HCT116 (cell line): ENCODE results near the gene PDIA3. TPM values are rescaled to one million over a fixed set of nuclear protein-coding genes. Genes with fewer than 3 reads are reported as not detected.

Source experiments
- ATAC-seq: fragments of 200-7000 bp; cut with Tn5 transposase; 2 replicates; pipeline ENCODE4 v1.9.1; 2020; ENCODE audit warnings: mild to moderate bottlenecking, moderate library complexity
- BruUV-seq: library from RNA; stranded (reverse); fragments of 400-500 nt; replicated peaks from 2 replicates; lab custom pipeline; 2021; lab: Mats Ljungman, UMichigan
- CTCF ChIA-PET: fragments of 300-600 bp; sonication (Branson Sonifier 250); formaldehyde crosslinking; loops from one replicate; lab custom pipeline; 2021; ENCODE audit warnings: antibody characterized with exemption; lab: Charles Lee
- POLR2A ChIA-PET: fragments of 300-600, 350-600 bp; sonication (Branson Sonifier 250); formaldehyde crosslinking; loops from one replicate; lab custom pipeline; 2021; ENCODE audit warnings: antibody characterized with exemption; lab: Charles Lee
- RAD21 ChIA-PET, 2 experiments: fragments of 300-600 bp; sonication (Branson Sonifier 250); formaldehyde crosslinking; loops; one replicate each; lab custom pipeline; 2023; ENCODE audit warnings: low total read pairs in 2 of 2; ENCODE audit not compliant: uncharacterized antibody in 2 of 2, unreplicated experiment in 2 of 2, low non-redundant PET in 1 of 2; lab: Charles Lee
- DNase-seq: peaks from one replicate; pipeline ENCODE4 v3.0.0-alpha.2; 2010; ENCODE audit warnings: low read depth, low spot score
- H2AFZ ChIP-seq: fragments of 200-600 bp; shearing (Covaris generic), sonication (generic); 2 replicates; pipeline ENCODE4 v1.6.1; 2017; ENCODE audit warnings: low read depth, mixed run types, mixed read lengths, antibody characterized with exemption, low read length; ENCODE audit not compliant: poor library complexity, severe bottlenecking
- H3K27ac ChIP-seq: 2 replicates; pipeline ENCODE4 v1.5.1; 2012; ENCODE audit warnings: low read depth, low read length
- H3K27me3 ChIP-seq: fragments of 200-600 bp; sonication (generic); 2 replicates; pipeline ENCODE4 v1.6.1; 2016; ENCODE audit warnings: mixed run types, low read length, mixed read lengths; ENCODE audit not compliant: insufficient read depth
- H3K36me3 ChIP-seq, 2 experiments: fragments of 200-500 bp in 1 of 2; fragments of 200-600 bp in 1 of 2; sonication (Bioruptor generic) in 1 of 2; sonication (generic) in 1 of 2; 2 replicates each; pipeline versions ENCODE4 v1.5.1 to v1.6.1; 2014 to 2016; ENCODE audit warnings: low read length in 2 of 2, inconsistent platforms in 1 of 2, mixed read lengths in 1 of 2, mixed run types in 1 of 2; ENCODE audit not compliant: insufficient read depth in 2 of 2, control insufficient read depth in 1 of 2
- H3K4me1 ChIP-seq, 2 experiments: fragments of 200-600 bp in 1 of 2; sonication (generic) in 1 of 2; 2 replicates each; pipeline versions ENCODE4 v1.5.1 to v1.6.1; 2012 to 2017; ENCODE audit warnings: low read length in 2 of 2, inconsistent platforms in 1 of 2, mild to moderate bottlenecking in 1 of 2, mixed read lengths in 1 of 2, mixed run types in 1 of 2, moderate library complexity in 1 of 2; ENCODE audit not compliant: insufficient read depth in 2 of 2, control insufficient read depth in 1 of 2
- H3K4me2 ChIP-seq: fragments of 200-600 bp; sonication (generic); 2 replicates; pipeline ENCODE4 v1.6.1; 2017; ENCODE audit warnings: mixed run types, low read length, mixed read lengths
- H3K4me3 ChIP-seq, 2 experiments: fragments of 200-600 bp in 1 of 2; sonication (generic) in 1 of 2; replicated peaks in 1 of 2; 2 replicates each; pipeline ENCODE4 v1.5.1; 2011 to 2016; ENCODE audit warnings: low read length in 2 of 2, control low read depth in 1 of 2, low read depth in 1 of 2, mild to moderate bottlenecking in 1 of 2, mixed read lengths in 1 of 2, mixed run types in 1 of 2
- H3K79me2 ChIP-seq: fragments of 200-600 bp; sonication (generic); 2 replicates; pipeline ENCODE4 v1.6.1; 2017; ENCODE audit warnings: mild to moderate bottlenecking, mixed run types, low read length, moderate library complexity, mixed read lengths; ENCODE audit not compliant: insufficient read depth
- H3K9ac ChIP-seq: fragments of 200-600 bp; sonication (generic); 2 replicates; pipeline ENCODE4 v1.6.1; 2016; ENCODE audit warnings: low read length, mixed read lengths
- H3K9me2 ChIP-seq: fragments of 200-600 bp; sonication (generic), shearing (Covaris generic); 2 replicates; pipeline ENCODE4 v1.6.1; 2017; ENCODE audit warnings: mixed run types, mild to moderate bottlenecking, moderate library complexity; ENCODE audit not compliant: insufficient read depth
- H3K9me3 ChIP-seq, 2 experiments: fragments of 200-500 bp in 1 of 2; fragments of 200-600 bp in 1 of 2; sonication (Bioruptor generic) in 1 of 2; sonication (generic) in 1 of 2; 2 replicates each; pipeline ENCODE4 v1.6.1; 2014 to 2017; ENCODE audit warnings: low read length in 2 of 2, mixed read lengths in 2 of 2, inconsistent platforms in 1 of 2, low read depth in 1 of 2, mild to moderate bottlenecking in 1 of 2, mixed run types in 1 of 2, moderate library complexity in 1 of 2; ENCODE audit not compliant: control insufficient read depth in 1 of 2, insufficient read depth in 1 of 2
- H4K20me1 ChIP-seq: fragments of 200-600 bp; sonication (generic), shearing (Covaris generic); 2 replicates; pipeline ENCODE4 v1.6.1; 2017; ENCODE audit warnings: mixed run types, mild to moderate bottlenecking, moderate library complexity; ENCODE audit not compliant: insufficient read depth
- CBX3 ChIP-seq: IDR thresholded peaks from 2 replicates; pipeline ENCODE4 v1.6.1; 2012; ENCODE audit warnings: low read depth
- CEBPB ChIP-seq: IDR thresholded peaks from 2 replicates; pipeline ENCODE4 v1.6.1; 2012; ENCODE audit warnings: low read depth
- EGR1 ChIP-seq: IDR thresholded peaks from 2 replicates; pipeline ENCODE4 v1.6.1; 2012; ENCODE audit warnings: low read depth
- EZH2 ChIP-seq: fragments of 200-600 bp; sonication (generic); IDR thresholded peaks from 2 replicates; pipeline ENCODE4 v1.6.1; 2017; ENCODE audit warnings: antibody characterized with exemption, mixed run types
- FOSL1 ChIP-seq: IDR thresholded peaks from 2 replicates; pipeline ENCODE4 v1.6.1; 2012; ENCODE audit warnings: low read depth
- POLR2A ChIP-seq: IDR thresholded peaks from 2 replicates; pipeline ENCODE4 v1.7.0; 2011; ENCODE audit warnings: borderline replicate concordance; ENCODE audit not compliant: insufficient read depth, insufficient read length; ENCODE audit errors: extremely low read depth
- POLR2AphosphoS5 ChIP-seq: IDR thresholded peaks from 2 replicates; pipeline ENCODE4 v1.6.1; 2011; ENCODE audit warnings: mild to moderate bottlenecking, low read depth, low read length, moderate library complexity
- RAD21 ChIP-seq: IDR thresholded peaks from 2 replicates; pipeline ENCODE4 v1.6.1; 2012; ENCODE audit warnings: low read depth, mild to moderate bottlenecking
- SP1 ChIP-seq: IDR thresholded peaks from 2 replicates; pipeline ENCODE4 v1.6.1; 2012; ENCODE audit warnings: low read depth
- YY1 ChIP-seq: IDR thresholded peaks from 2 replicates; pipeline ENCODE4 v1.6.1; 2011; ENCODE audit warnings: low read length, low read depth, moderate library complexity, mild to moderate bottlenecking; ENCODE audit not compliant: insufficient replicate concordance; ENCODE audit errors: extremely low read depth
- ZNF274 ChIP-seq: fragments of 200-500 bp; sonication (Bioruptor generic); IDR thresholded peaks from 2 replicates; pipeline ENCODE4 v1.6.1; 2014; ENCODE audit warnings: mild to moderate bottlenecking, low read depth, low read length, inconsistent platforms
- intact Hi-C: fragments of 100-400 bp; cut with micrococcal nuclease; formaldehyde crosslinking; loops from 2 replicates; pipeline ENCODE4 v1.10.0; 2022
- total RNA-seq: library from RNA; stranded (reverse); gene quantifications from one replicate; pipeline ENCODE4 v1.2.1, GENCODE V29; 2021; ENCODE audit not compliant: unreplicated experiment
- TF ChIP-seq, protein P1 (sequence below): IDR thresholded peaks from 2 replicates; pipeline ENCODE4 v1.6.1; 2012
- TF ChIP-seq, protein P2 (sequence below): IDR thresholded peaks from 2 replicates; pipeline ENCODE4 v1.6.1; 2011; ENCODE audit warnings: mild to moderate bottlenecking, low read length, moderate library complexity; ENCODE audit not compliant: insufficient replicate concordance; ENCODE audit errors: extremely low read depth
- TF ChIP-seq, protein P3 (sequence below), 3 experiments: fragments of 200-600 bp in 1 of 3; sonication (generic) in 1 of 3; IDR thresholded peaks in 2 of 3; conservative IDR thresholded peaks in 1 of 3; 2 replicates each; pipeline ENCODE4 v1.5.1; 2012 to 2017; ENCODE audit warnings: low read depth in 2 of 3, low read length in 2 of 3, antibody characterized with exemption in 1 of 3, borderline replicate concordance in 1 of 3, control low read depth in 1 of 3, mild to moderate bottlenecking in 1 of 3, mixed read lengths in 1 of 3, mixed run types in 1 of 3, moderate library complexity in 1 of 3; ENCODE audit not compliant: insufficient read depth in 1 of 3

The PDIA3 gene
- total RNA-seq, 1 experiment from 2014 or later: 435 TPM

DNA sequence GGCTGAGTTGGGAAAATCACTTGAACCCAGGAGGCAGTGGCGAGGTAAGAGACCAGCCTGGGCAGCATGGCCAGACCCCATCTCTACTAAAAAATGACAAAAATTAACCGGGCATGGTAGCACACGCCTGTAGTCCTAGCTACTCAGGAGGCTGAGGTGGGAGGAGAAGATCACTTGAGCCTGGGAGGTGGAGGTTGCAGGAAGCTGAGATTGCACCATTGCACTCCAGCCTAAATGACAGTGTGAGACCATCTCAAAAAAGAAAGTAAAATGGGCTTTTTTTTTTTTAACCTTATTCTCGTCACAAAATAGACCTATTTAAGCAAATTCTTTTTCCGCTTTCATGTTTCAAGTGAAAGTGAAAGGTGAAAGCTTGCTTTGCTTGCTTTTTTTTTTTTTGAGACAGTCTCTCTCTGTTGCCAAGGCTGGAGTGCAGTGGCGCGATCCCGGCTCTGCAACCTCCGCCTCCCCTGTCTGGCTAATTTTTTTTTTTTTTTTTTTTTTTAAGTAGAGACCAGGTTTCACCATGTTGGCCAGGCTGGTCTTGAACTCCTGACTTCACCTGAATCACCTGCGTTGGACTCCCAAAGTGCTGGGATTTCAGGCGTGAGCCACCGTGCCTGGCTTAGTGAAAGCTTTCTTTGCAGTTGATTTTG is 3.6 kb downstream of the PDIA3 start:
- Histone ChIP-seq H3K4me2 (no peak overlapping the region), H3K27me3 (no peaks in the 10 kb centered on the region), H4K20me1 (peaks cover 13% of the 10 kb centered on the region; the same call in 1 of the 2 replicates), H3K79me2 (peaks cover 85% of the 10 kb centered on the region), H2AFZ (no peak overlapping the region), H3K4me1 (peaks cover 3 to 14% of the 10 kb centered on the region in 2 experiments; a peak in 2 of 4 replicates), H3K9ac (no peak overlapping the region), H3K4me3 (no peak overlapping the region), H3K9me2 (no peaks in the 10 kb centered on the region), H3K36me3 (peaks cover 11 to 29% of the 10 kb centered on the region in 2 experiments), H3K9me3 (no peaks in the 10 kb centered on the region), H3K27ac (no peak overlapping the region)
- CTCF ChIA-PET: no interaction called here
- DNase-seq (no peak), ATAC-seq (no peak)
- no peak for TF ChIP-seq POLR2A
- TF ChIP-seq SP1: no peak
- TF ChIP-seq YY1: no peak
- no peak for TF ChIP-seq FOSL1
- TF ChIP-seq, protein P1, sequence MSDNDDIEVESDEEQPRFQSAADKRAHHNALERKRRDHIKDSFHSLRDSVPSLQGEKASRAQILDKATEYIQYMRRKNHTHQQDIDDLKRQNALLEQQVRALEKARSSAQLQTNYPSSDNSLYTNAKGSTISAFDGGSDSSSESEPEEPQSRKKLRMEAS: no peak
- TF ChIP-seq, protein P2, sequence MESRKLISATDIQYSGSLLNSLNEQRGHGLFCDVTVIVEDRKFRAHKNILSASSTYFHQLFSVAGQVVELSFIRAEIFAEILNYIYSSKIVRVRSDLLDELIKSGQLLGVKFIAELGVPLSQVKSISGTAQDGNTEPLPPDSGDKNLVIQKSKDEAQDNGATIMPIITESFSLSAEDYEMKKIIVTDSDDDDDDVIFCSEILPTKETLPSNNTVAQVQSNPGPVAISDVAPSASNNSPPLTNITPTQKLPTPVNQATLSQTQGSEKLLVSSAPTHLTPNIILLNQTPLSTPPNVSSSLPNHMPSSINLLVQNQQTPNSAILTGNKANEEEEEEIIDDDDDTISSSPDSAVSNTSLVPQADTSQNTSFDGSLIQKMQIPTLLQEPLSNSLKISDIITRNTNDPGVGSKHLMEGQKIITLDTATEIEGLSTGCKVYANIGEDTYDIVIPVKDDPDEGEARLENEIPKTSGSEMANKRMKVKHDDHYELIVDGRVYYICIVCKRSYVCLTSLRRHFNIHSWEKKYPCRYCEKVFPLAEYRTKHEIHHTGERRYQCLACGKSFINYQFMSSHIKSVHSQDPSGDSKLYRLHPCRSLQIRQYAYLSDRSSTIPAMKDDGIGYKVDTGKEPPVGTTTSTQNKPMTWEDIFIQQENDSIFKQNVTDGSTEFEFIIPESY: no peak
- POLR2A ChIA-PET: no interaction called here
- BruUV-seq: no TSS peak
- RAD21 ChIA-PET: no interaction called here
- intact Hi-C loops: no loop called here

DNA sequence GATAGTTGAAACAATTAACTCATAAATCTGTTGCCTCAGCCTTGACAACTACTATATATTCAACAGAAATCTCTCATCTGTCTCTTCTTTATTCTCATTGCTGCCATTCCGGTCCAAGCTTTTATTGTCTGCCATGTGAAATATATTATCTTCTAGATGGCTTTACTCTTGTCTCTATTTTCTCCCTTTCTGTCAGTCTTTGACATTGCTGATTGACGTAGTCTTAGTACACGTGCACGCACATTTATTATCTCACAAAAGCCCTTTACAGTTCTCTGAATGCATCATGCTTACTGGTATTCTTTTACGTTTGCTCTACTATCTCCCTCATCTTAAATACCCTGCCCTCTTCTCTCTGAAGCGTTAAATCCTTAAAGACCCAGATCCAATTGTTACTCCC is 5.6 kb downstream of the PDIA3 start:
- Histone ChIP-seq H3K27me3 (no peaks in the 10 kb centered on the region), H3K36me3 (peaks cover 19 to 46% of the 10 kb centered on the region in 2 experiments), H3K9ac (no peak overlapping the region), H3K79me2 (peaks cover 98% of the 10 kb centered on the region), H3K27ac (no peak overlapping the region), H3K9me3 (no peaks in the 10 kb centered on the region), H3K4me3 (no peak overlapping the region), H3K4me2 (no peak overlapping the region), H3K4me1 (peaks cover 0 to 3% of the 10 kb centered on the region in 2 experiments; a peak in 1 of 4 replicates), H4K20me1 (peaks cover 20% of the 10 kb centered on the region; the same call in 1 of the 2 replicates), H2AFZ (no peak overlapping the region), H3K9me2 (no peaks in the 10 kb centered on the region)
- intact Hi-C loops: no loop called here
- ATAC-seq (no peak), DNase-seq (no peak)
- RAD21 ChIA-PET: no interaction called here
- CTCF ChIA-PET: no interaction called here
- POLR2A ChIA-PET: no interaction called here
- BruUV-seq: no TSS peak
- TF ChIP-seq ZNF274 (no peak), POLR2AphosphoS5 (no peak), EZH2 (no peak), EGR1 (no peak), POLR2A (no peak), RAD21 (no peak), FOSL1 (no peak), CEBPB (no peak), CBX3 (no peak)
- TF ChIP-seq, protein P3, sequence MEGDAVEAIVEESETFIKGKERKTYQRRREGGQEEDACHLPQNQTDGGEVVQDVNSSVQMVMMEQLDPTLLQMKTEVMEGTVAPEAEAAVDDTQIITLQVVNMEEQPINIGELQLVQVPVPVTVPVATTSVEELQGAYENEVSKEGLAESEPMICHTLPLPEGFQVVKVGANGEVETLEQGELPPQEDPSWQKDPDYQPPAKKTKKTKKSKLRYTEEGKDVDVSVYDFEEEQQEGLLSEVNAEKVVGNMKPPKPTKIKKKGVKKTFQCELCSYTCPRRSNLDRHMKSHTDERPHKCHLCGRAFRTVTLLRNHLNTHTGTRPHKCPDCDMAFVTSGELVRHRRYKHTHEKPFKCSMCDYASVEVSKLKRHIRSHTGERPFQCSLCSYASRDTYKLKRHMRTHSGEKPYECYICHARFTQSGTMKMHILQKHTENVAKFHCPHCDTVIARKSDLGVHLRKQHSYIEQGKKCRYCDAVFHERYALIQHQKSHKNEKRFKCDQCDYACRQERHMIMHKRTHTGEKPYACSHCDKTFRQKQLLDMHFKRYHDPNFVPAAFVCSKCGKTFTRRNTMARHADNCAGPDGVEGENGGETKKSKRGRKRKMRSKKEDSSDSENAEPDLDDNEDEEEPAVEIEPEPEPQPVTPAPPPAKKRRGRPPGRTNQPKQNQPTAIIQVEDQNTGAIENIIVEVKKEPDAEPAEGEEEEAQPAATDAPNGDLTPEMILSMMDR (IDR thresholded peaks at IDR 0.05 in 2 of 3, conservative IDR thresholded peaks at IDR 0.05 in 1 of 3; ENCODE audit: borderline replicate concordance in 1 of 3, insufficient read depth in 1 of 3, low read depth in 2 of 3, low read length in 2 of 3): no peak
